H1 (cell line): Measurements from ENCODE around the gene ZNF516. TPM values are rescaled to one million over a fixed set of nuclear protein-coding genes. Genes with fewer than 3 reads are reported as not detected.

ENCODE experiments used
- CTCF ChIA-PET: fragments of 300-600 bp; sonication (Branson Sonifier 250); formaldehyde crosslinking; loops from one replicate; lab custom pipeline; 2021; ENCODE audit not compliant: partially characterized antibody; lab: Charles Lee
- POLR2A ChIA-PET: fragments of 300-600 bp; sonication (Branson Sonifier 250); formaldehyde crosslinking; loops from one replicate; lab custom pipeline; 2021; ENCODE audit warnings: inconsistent platforms; ENCODE audit not compliant: partially characterized antibody; lab: Charles Lee
- DNase-seq, 2 experiments: peaks; one replicate each; pipeline versions ENCODE4 v3.0.0 to v3.0.0-alpha.2; 2010 to 2022; ENCODE audit warnings: low spot score in 2 of 2, low read depth in 1 of 2, mixed read lengths in 1 of 2
- FAIRE-seq: peaks from 2 replicates; lab custom pipeline; 2011; peaks lifted over from hg19 to GRCh38; lab: Jason Lieb, UNC
- H2AFZ ChIP-seq: 2 replicates; pipeline ENCODE4 v1.8.1; 2012; ENCODE audit warnings: low read length, inconsistent platforms
- H2AK5ac ChIP-seq: 2 replicates; pipeline ENCODE4 v1.6.1; 2013; ENCODE audit warnings: low read depth, low read length
- H2BK120ac ChIP-seq: replicated peaks from 2 replicates; pipeline ENCODE3; 2013; ENCODE audit warnings: low read depth, low read length, inconsistent platforms
- H2BK12ac ChIP-seq: 2 replicates; pipeline ENCODE4 v1.6.1; 2013; ENCODE audit warnings: low read depth, low read length
- H2BK15ac ChIP-seq: 2 replicates; pipeline ENCODE4 v1.6.1; 2013; ENCODE audit warnings: low read length
- H2BK20ac ChIP-seq: 2 replicates; pipeline ENCODE4 v1.6.1; 2013; ENCODE audit warnings: low read length
- H2BK5ac ChIP-seq: 2 replicates; pipeline ENCODE4 v1.6.1; 2013; ENCODE audit warnings: low read depth, low read length
- H3K14ac ChIP-seq: 2 replicates; pipeline ENCODE4 v1.6.1; 2013; ENCODE audit warnings: inconsistent platforms; ENCODE audit not compliant: insufficient read length
- H3K18ac ChIP-seq: 2 replicates; pipeline ENCODE4 v1.6.1; 2013; ENCODE audit warnings: low read length; ENCODE audit errors: extremely low read depth
- H3K23ac ChIP-seq: 2 replicates; pipeline ENCODE4 v1.6.1; 2013; ENCODE audit warnings: inconsistent platforms; ENCODE audit not compliant: insufficient read length
- H3K23me2 ChIP-seq: 2 replicates; pipeline ENCODE4 v1.6.1; 2013; ENCODE audit warnings: low read depth, low read length
- H3K27ac ChIP-seq: 2 replicates; pipeline ENCODE4 v1.6.1; 2011; ENCODE audit warnings: low read depth, low read length, inconsistent platforms
- H3K27me3 ChIP-seq, 4 experiments: replicated peaks in 1 of 4; 1 replicate in 1 of 4; 2 replicates in 3 of 4; pipeline versions ENCODE4 v1.6.1 to v1.8.1; 2011 to 2013; ENCODE audit warnings: low read length in 3 of 4, mild to moderate bottlenecking in 3 of 4, inconsistent platforms in 2 of 4, mixed read lengths in 2 of 4, moderate library complexity in 1 of 4; ENCODE audit not compliant: control insufficient read depth in 3 of 4, insufficient read depth in 3 of 4; ENCODE audit errors: extremely low read depth in 1 of 4
- H3K36me3 ChIP-seq, 4 experiments: 2 replicates each; pipeline versions ENCODE4 v1.6.1 to v1.8.1; 2011 to 2013; ENCODE audit warnings: mild to moderate bottlenecking in 4 of 4, low read length in 3 of 4, moderate library complexity in 2 of 4, control low read depth in 1 of 4, inconsistent platforms in 1 of 4; ENCODE audit not compliant: insufficient read depth in 4 of 4, control insufficient read depth in 2 of 4
- H3K4ac ChIP-seq: replicated peaks from 2 replicates; pipeline ENCODE3; 2013; ENCODE audit warnings: low read length, low read depth, mixed read lengths, inconsistent platforms; ENCODE audit not compliant: insufficient read length
- H3K4me1 ChIP-seq, 4 experiments: replicated peaks in 1 of 4; 1 replicate in 1 of 4; 2 replicates in 3 of 4; pipeline versions ENCODE4 v1.6.1 to v1.8.1; 2011 to 2013; ENCODE audit warnings: low read length in 3 of 4, inconsistent platforms in 2 of 4, mixed read lengths in 1 of 4; ENCODE audit not compliant: insufficient read depth in 4 of 4, control insufficient read depth in 3 of 4
- H3K4me2 ChIP-seq, 2 experiments: 2 replicates each; pipeline versions ENCODE4 v1.6.1 to v1.8.1; 2011 to 2013; ENCODE audit warnings: low read depth in 2 of 2, low read length in 2 of 2, control low read depth in 1 of 2, inconsistent platforms in 1 of 2, mild to moderate bottlenecking in 1 of 2; ENCODE audit not compliant: insufficient read depth in 1 of 2
- H3K4me3 ChIP-seq, 4 experiments: fragments of 200-600, 300-600 bp in 1 of 4; sonication (generic), shearing (Covaris generic), sonication (Bioruptor Twin) in 1 of 4; 2 replicates each; pipeline versions ENCODE4 v1.5.1 to v1.8.1; 2011 to 2016; ENCODE audit warnings: low read length in 4 of 4, low read depth in 3 of 4, control low read depth in 2 of 4, inconsistent platforms in 2 of 4, mild to moderate bottlenecking in 2 of 4, mixed read lengths in 1 of 4, moderate library complexity in 1 of 4; ENCODE audit not compliant: insufficient read depth in 2 of 4; ENCODE audit errors: extremely low read depth in 1 of 4
- H3K56ac ChIP-seq: replicated peaks from 2 replicates; pipeline ENCODE3; 2013; ENCODE audit warnings: low read depth, mild to moderate bottlenecking, mixed read lengths, low read length, inconsistent platforms; ENCODE audit not compliant: insufficient read length
- H3K79me1 ChIP-seq: 2 replicates; pipeline ENCODE4 v1.6.1; 2013; ENCODE audit warnings: low read depth, low read length, control low read depth
- H3K79me2 ChIP-seq, 2 experiments: 2 replicates each; pipeline versions ENCODE4 v1.6.1 to v1.8.1; 2012 to 2013; ENCODE audit warnings: low read length in 2 of 2, mild to moderate bottlenecking in 2 of 2, inconsistent platforms in 1 of 2; ENCODE audit not compliant: insufficient read depth in 2 of 2, control insufficient read depth in 1 of 2
- H3K9ac ChIP-seq, 4 experiments: replicated peaks in 1 of 4; 1 replicate in 1 of 4; 2 replicates in 3 of 4; pipeline versions ENCODE4 v1.6.1 to v1.8.1; 2011 to 2013; ENCODE audit warnings: low read depth in 3 of 4, low read length in 3 of 4, control low read depth in 2 of 4, mild to moderate bottlenecking in 2 of 4, moderate library complexity in 2 of 4, inconsistent platforms in 1 of 4; ENCODE audit errors: extremely low read depth in 1 of 4
- H3K9me3 ChIP-seq, 2 experiments: 2 replicates each; pipeline versions ENCODE4 v1.6.1 to v1.8.1; 2012 to 2013; ENCODE audit warnings: mild to moderate bottlenecking in 2 of 2, moderate library complexity in 2 of 2, control low read depth in 1 of 2, inconsistent platforms in 1 of 2, low read depth in 1 of 2, low read length in 1 of 2, mixed read lengths in 1 of 2; ENCODE audit not compliant: insufficient read depth in 2 of 2
- H4K20me1 ChIP-seq, 2 experiments: replicated peaks in 1 of 2; 2 replicates each; pipeline versions ENCODE3 to v1.8.1; 2011 to 2013; ENCODE audit warnings: inconsistent platforms in 2 of 2, low read length in 2 of 2, mild to moderate bottlenecking in 1 of 2; ENCODE audit not compliant: insufficient read depth in 2 of 2, control insufficient read depth in 1 of 2
- H4K5ac ChIP-seq: 2 replicates; pipeline ENCODE4 v1.6.1; 2013; ENCODE audit warnings: low read length, low read depth, mixed read lengths, inconsistent platforms; ENCODE audit not compliant: insufficient read length
- H4K8ac ChIP-seq: 2 replicates; pipeline ENCODE4 v1.8.0; 2013; ENCODE audit warnings: mild to moderate bottlenecking, moderate library complexity, low read length, inconsistent platforms; ENCODE audit not compliant: insufficient read depth; ENCODE audit errors: extremely low read depth
- H4K91ac ChIP-seq: replicated peaks from 2 replicates; pipeline ENCODE3; 2013; ENCODE audit warnings: low read length, mixed read lengths, inconsistent platforms; ENCODE audit not compliant: insufficient read length
- GTF2F1 ChIP-seq: IDR thresholded peaks from 2 replicates; pipeline ENCODE4 v1.6.1; 2012; ENCODE audit warnings: low read depth, low read length, improper control_type of control experiment, borderline replicate concordance
- HDAC6 ChIP-seq: IDR thresholded peaks from one replicate; pipeline ENCODE4 v1.7.1; 2012; ENCODE audit warnings: low read depth, mild to moderate bottlenecking, inconsistent platforms, low read length, moderate library complexity
- JUN ChIP-seq: IDR thresholded peaks from 2 replicates; pipeline ENCODE4 v1.6.1; 2011; ENCODE audit warnings: low read depth, mild to moderate bottlenecking, improper control_type of control experiment, low read length
- KDM1A ChIP-seq: fragments of 200-600, 300-600 bp; sonication (generic); IDR thresholded peaks from 2 replicates; pipeline ENCODE4 v1.7.1; 2016; ENCODE audit warnings: mild to moderate bottlenecking, low read length, borderline replicate concordance
- KDM4A ChIP-seq: IDR thresholded peaks from one replicate; pipeline ENCODE4 v1.7.1; 2012; ENCODE audit warnings: low read depth, mild to moderate bottlenecking, moderate library complexity, low read length, inconsistent platforms; ENCODE audit not compliant: severe bottlenecking
- NRF1 ChIP-seq: IDR thresholded peaks from 2 replicates; pipeline ENCODE4 v1.6.1; 2011; ENCODE audit warnings: mild to moderate bottlenecking, low read depth, low read length, improper control_type of control experiment
- RXRA ChIP-seq: IDR thresholded peaks from 2 replicates; pipeline ENCODE4 v1.6.1; 2011; ENCODE audit warnings: low read depth, mild to moderate bottlenecking, low read length, moderate library complexity; ENCODE audit not compliant: insufficient read depth
- SAP30 ChIP-seq: fragments of 300-600 bp; sonication (generic); IDR thresholded peaks from 2 replicates; pipeline ENCODE4 v1.7.1; 2012; ENCODE audit warnings: low read length, moderate library complexity, mild to moderate bottlenecking, inconsistent platforms; ENCODE audit not compliant: insufficient read depth, insufficient replicate concordance
- SIRT6 ChIP-seq: IDR thresholded peaks from one replicate; pipeline ENCODE4 v1.7.1; 2012; ENCODE audit warnings: low read length, inconsistent platforms
- TCF12 ChIP-seq: IDR thresholded peaks from 2 replicates; pipeline ENCODE4 v1.6.1; 2011; ENCODE audit warnings: low read depth, mild to moderate bottlenecking, low read length
- USF2 ChIP-seq: IDR thresholded peaks from 2 replicates; pipeline ENCODE4 v1.6.1; 2011; ENCODE audit warnings: low read length, improper control_type of control experiment
- ZNF274 ChIP-seq: IDR thresholded peaks from 2 replicates; pipeline ENCODE4 v1.7.0; 2012; ENCODE audit warnings: low read length, borderline replicate concordance; ENCODE audit errors: extremely low read depth
- WGBS, 2 experiments: shearing (Covaris generic) in 1 of 2; methylation state at CpG; one replicate each; pipeline versions ENCODE4 v1.1.6 to v1.1.7; 2013 to 2015; ENCODE audit warnings: low lambda C conversion rate in 2 of 2, mixed read lengths in 2 of 2, inconsistent platforms in 1 of 2, low coverage in 1 of 2, missing lambda C conversion rate in 1 of 2; ENCODE audit not compliant: insufficient replicate concordance in 2 of 2, insufficient coverage in 1 of 2, insufficient read length in 1 of 2; ENCODE audit errors: extremely low coverage in 1 of 2, missing lambda C conversion rate in 1 of 2; 5-methylcytosine and 5-hydroxymethylcytosine counted together
- polyA plus RNA-seq, 7 experiments: library from polyadenylated mRNA; depleted of rRNA in 3 of 7; stranded (reverse) in 5 of 7; unstranded in 2 of 7; fragments of >200 nt in 5 of 7; fragments of 200-250 nt in 2 of 7; gene quantifications; 1 replicate in 5 of 7; 2 replicates in 1 of 7; 4 replicates in 1 of 7; pipeline versions ENCODE4 v1.2.1 to v1.2.3, GENCODE V29; 2011 to 2013; ENCODE audit warnings: missing spikeins in 2 of 7, mixed read lengths in 2 of 7
- total RNA-seq: library from RNA; stranded (reverse); fragmentation: NEBNext Ultra II Directional; extraction: Animal tissue kit (Norgen Biotek cat#: 25700); gene quantifications from 2 replicates; pipeline ENCODE4 v1.2.1, GENCODE V29; 2021

Gene ZNF516
- total and polyA plus RNA-seq, 2 of the 8 experiments (the other 6 are each of a cell fraction or from before 2014, with no cell fraction given): 7.3 to 17.0 TPM

GRCh38 chr18:76317136-76317535, 177.9 kb downstream of the ZNF516 start:
- Histone ChIP-seq H3K36me3 (no peaks in the 10 kb centered on the region), H3K9ac (no peak overlapping the region), H3K79me1 (no peaks in the 10 kb centered on the region), H4K8ac (no peak overlapping the region), H3K4me2 (no peak overlapping the region), H2BK12ac (no peak overlapping the region), H4K20me1 (no peaks in the 10 kb centered on the region), H3K4me1 (peaks cover 0 to 7% (median 3%) of the 10 kb centered on the region in 4 experiments; a peak in 5 of 7 replicates), H4K91ac (no peak overlapping the region), H3K79me2 (no peaks in the 10 kb centered on the region), H3K18ac (no peak overlapping the region; the same call in 1 of the 2 replicates), H3K23ac (no peak overlapping the region), H2AK5ac (no peak overlapping the region; the same call in 1 of the 2 replicates), H3K27ac (no peak overlapping the region), H3K14ac (no peak overlapping the region), H2BK120ac (no peak overlapping the region), H3K4me3 (no peak overlapping the region), H2BK5ac (no peak overlapping the region), H4K5ac (no peak overlapping the region), H3K27me3 (no peaks in the 10 kb centered on the region), H3K56ac (no peak overlapping the region), H2BK15ac (no peak overlapping the region), H3K23me2 (no peaks in the 10 kb centered on the region), H3K4ac (no peak overlapping the region), H2BK20ac (no peak overlapping the region), H3K9me3 (no peaks in the 10 kb centered on the region), H2AFZ (no peak overlapping the region)
- TF ChIP-seq HDAC6 (no peak), SAP30 (no peak), NRF1 (no peak), TCF12 (no peak), GTF2F1 (no peak), ZNF274 (no peak), JUN (no peak), KDM1A (no peak), USF2 (no peak), RXRA (no peak), KDM4A (no peak), SIRT6 (no peak)
- ChIA-PET POLR2A (no interaction called here), CTCF (interaction anchor here (1.3 to 2.5 kb wide), 4 partner anchors 10 to 41 kb away, joined by 4 to 14 read pairs (median 4); no protein-coding TSS in a partner anchor)
- WGBS, 2 experiments: 83% methylated on average over 1 of the region's 1 CpG; no CpG with 5 or more reads in 1 of the 2 experiments
- FAIRE-seq: no peak
- no peak for DNase-seq
